ENCODE results near the gene ZNF682. TPM values are rescaled to one million over a fixed set of nuclear protein-coding genes. Genes with fewer than 3 reads are reported as not detected.
A peak's percentile ranks its signal among the peaks of the same experiment; 100 is the strongest.
"Not testable (repeated sequence)": the region's sequence is repeated elsewhere in the genome, so short reads cannot be mapped to it uniquely, and the experiment has no call there.

Gene ZNF682
- total RNA-seq, 1 donor from 2014 or later = 1.1 TPM

DNA sequence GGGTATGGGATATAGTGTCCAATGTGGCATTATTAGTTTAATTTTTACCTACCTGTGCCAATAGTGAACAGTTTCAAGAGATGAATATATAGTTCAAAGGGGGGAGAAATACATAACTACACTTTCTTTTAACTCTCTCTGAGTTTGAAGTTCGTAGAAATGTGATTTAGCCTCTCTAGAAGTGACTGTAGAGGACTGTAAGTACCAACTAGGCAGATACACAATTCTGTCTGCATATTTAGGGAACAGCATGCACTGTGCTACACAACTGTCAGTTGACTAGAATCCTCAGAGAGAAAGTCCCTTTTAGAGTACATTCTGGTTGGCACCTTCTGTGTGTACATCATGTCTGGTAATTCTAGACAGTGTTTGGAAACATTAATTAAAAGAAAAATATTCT lies 21.0 kb upstream of the ZNF682 start:
- DNase-seq (ENCODE audit: low spot score in 2 of 2) = no peak
- intact Hi-C loops (cut with DNase I) = no loop called here
- no peaks in the 10 kb centered on the region for H3K9me3 ChIP-seq

DNA sequence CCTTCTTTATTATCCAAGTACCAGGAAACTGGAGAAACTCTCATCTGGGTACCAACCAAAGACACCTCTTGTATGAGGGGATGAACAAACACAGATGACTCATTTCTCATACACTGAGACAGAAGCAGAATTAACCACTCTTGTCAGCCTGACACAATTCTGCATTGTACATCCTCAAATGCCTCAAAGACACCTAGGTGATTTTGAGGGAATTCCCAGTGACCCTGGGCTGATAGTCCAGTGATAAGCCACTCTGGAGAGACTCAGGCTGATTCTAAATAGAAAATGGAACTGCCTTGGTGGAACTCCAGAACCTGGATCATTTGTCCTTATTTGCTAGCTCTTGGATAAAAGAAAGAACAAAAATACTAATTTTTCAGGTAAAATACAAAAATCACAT lies 19.4 kb upstream of the ZNF682 start:
- H3K36me3 ChIP-seq; H3K27ac ChIP-seq; H3K27me3 ChIP-seq; DNase-seq (ENCODE audit: low spot score in 2 of 2); H3K4me1 ChIP-seq; H3K9me3 ChIP-seq; H3K4me3 ChIP-seq: not testable (repeated sequence)
- intact Hi-C loops (cut with DNase I) = loop anchor here (10.0 kb wide), 1 partner anchor 284 kb away; no protein-coding TSS in a partner anchor

More for the DNA sequence above, 21.0 kb upstream of the ZNF682 start:
- Histone ChIP-seq H3K27me3 (no peaks in the 10 kb centered on the region), H3K4me3 (no peak overlapping the region), H3K27ac (no peak overlapping the region), H3K4me1 (no peaks in the 10 kb centered on the region), H3K36me3 (no peaks in the 10 kb centered on the region)
- TF ChIP-seq, protein P1, sequence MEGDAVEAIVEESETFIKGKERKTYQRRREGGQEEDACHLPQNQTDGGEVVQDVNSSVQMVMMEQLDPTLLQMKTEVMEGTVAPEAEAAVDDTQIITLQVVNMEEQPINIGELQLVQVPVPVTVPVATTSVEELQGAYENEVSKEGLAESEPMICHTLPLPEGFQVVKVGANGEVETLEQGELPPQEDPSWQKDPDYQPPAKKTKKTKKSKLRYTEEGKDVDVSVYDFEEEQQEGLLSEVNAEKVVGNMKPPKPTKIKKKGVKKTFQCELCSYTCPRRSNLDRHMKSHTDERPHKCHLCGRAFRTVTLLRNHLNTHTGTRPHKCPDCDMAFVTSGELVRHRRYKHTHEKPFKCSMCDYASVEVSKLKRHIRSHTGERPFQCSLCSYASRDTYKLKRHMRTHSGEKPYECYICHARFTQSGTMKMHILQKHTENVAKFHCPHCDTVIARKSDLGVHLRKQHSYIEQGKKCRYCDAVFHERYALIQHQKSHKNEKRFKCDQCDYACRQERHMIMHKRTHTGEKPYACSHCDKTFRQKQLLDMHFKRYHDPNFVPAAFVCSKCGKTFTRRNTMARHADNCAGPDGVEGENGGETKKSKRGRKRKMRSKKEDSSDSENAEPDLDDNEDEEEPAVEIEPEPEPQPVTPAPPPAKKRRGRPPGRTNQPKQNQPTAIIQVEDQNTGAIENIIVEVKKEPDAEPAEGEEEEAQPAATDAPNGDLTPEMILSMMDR (IDR thresholded peaks at IDR 0.05) = no peak

DNA sequence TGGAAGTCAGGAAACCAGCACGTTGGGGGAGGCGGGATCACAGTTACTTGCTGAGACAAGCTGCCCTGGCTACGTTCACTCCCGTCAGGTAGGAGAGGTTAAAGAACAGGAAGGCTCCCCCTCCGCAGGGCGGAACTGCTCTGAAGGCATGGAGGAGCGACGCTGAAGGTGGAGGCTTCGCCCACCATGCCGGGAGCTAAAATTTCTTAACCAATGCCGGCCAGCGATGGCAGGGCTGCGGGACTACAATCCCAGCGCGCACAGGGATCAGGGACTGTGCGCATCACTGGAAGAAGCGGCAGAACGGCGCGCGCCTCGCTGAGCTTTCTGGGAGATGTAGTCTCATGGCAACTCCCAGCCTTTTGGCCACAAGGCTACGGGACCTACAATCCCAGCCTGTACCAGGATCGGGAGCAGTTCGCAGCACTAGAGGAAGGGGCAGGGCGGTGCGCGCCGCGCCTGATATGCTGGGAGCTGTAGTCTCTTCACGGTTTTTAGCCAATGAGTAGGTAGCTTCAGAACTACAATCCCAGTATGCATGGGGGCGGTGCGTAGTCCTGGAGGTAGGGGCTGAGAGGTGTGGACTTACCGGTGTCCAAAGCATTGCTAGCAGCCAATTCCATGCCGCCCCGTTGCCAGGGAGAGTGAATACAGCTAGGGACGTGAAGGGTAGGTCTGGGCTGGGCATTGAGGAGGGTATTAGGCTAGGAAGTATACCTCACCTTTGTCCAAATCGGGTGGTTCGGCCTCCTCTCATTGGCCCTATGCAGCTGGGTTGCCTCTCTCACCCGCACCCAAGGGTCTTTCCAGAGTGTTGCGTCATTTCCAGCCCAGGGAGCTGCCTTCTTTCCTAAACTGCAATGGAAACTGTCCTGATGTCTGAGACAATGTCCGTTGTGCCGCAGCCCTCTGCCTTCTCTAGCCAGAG lies 12.8 kb upstream of the ZNF682 start:
- H3K36me3 ChIP-seq = no peaks in the 10 kb centered on the region
- H3K27ac ChIP-seq = peak overlapping the region; percentile 75 to 76
- H3K9me3 ChIP-seq = no peaks in the 10 kb centered on the region
- TF ChIP-seq, protein P1 (IDR thresholded peaks at IDR 0.05) = peak in 1 of 3 experiments; percentile 18
- peak; percentile 91 to 98 for DNase-seq (ENCODE audit: low spot score in 2 of 2)
- H3K27me3 ChIP-seq = no peaks in the 10 kb centered on the region
- peak overlapping the region; percentile 74 for H3K4me3 ChIP-seq
- intact Hi-C loops (cut with DNase I) = loop anchor here (1.0 to 10.0 kb wide), 6 partner anchors 13 to 515 kb away; partner anchors contain the start of genes ZNF101, ZNF486, ZNF682 and ZNF737
- no peaks in the 10 kb centered on the region for H3K4me1 ChIP-seq

DNA sequence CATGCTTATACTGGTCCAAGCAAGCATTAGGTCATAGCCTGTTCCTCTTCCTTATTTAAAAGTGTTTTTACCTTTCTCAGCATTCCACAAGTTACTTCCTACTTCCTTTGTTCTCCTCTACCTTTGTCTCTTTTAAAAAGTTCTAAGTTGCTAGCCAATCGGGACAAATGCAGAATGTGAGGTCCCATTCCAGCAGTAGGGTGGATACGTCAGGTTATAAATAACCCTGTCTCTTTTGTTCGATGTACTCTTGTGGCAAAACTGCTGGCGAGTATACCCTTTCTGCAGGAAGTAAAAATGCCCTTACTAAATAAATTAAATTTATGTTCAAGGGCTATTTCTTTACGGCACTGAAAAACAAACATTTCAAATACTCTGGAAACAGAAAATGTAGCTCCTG lies 6.4 kb upstream of the ZNF682 start:
- H3K36me3 ChIP-seq; H3K9me3 ChIP-seq; intact Hi-C loops (cut with DNase I); DNase-seq (ENCODE audit: low spot score in 2 of 2); H3K27me3 ChIP-seq; H3K4me3 ChIP-seq; H3K4me1 ChIP-seq; H3K27ac ChIP-seq: not testable (repeated sequence)

DNA sequence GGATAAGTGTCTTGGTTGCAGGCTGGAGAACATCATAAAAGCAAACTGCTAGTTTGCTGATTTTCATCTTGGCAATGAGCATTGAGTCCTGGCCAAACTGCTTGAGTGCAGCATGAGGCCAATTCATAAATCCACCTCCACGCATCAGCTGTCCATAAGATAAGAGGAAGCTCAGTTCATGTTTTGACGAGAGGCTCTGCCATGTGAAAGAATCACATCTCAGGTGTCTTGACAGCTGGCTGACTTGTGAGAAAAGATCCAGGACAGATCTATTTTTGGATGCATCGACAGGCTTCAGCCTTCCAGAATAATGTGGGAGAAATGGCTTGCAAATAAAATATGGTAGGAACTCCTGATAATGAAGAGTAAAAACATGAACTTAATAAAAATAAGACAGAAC lies 5.4 kb upstream of the ZNF682 start:
- H3K27me3 ChIP-seq = no peaks in the 10 kb centered on the region
- TF ChIP-seq, protein P1 (IDR thresholded peaks at IDR 0.05) = no peak
- intact Hi-C loops (cut with DNase I) = no loop called here
- no peaks in the 10 kb centered on the region for H3K36me3 ChIP-seq
- no peak overlapping the region for H3K4me3 ChIP-seq
- no peak for DNase-seq (ENCODE audit: low spot score in 2 of 2)
- no peaks in the 10 kb centered on the region for H3K4me1 ChIP-seq
- no peaks in the 10 kb centered on the region for H3K9me3 ChIP-seq
- H3K27ac ChIP-seq = no peak overlapping the region

DNA sequence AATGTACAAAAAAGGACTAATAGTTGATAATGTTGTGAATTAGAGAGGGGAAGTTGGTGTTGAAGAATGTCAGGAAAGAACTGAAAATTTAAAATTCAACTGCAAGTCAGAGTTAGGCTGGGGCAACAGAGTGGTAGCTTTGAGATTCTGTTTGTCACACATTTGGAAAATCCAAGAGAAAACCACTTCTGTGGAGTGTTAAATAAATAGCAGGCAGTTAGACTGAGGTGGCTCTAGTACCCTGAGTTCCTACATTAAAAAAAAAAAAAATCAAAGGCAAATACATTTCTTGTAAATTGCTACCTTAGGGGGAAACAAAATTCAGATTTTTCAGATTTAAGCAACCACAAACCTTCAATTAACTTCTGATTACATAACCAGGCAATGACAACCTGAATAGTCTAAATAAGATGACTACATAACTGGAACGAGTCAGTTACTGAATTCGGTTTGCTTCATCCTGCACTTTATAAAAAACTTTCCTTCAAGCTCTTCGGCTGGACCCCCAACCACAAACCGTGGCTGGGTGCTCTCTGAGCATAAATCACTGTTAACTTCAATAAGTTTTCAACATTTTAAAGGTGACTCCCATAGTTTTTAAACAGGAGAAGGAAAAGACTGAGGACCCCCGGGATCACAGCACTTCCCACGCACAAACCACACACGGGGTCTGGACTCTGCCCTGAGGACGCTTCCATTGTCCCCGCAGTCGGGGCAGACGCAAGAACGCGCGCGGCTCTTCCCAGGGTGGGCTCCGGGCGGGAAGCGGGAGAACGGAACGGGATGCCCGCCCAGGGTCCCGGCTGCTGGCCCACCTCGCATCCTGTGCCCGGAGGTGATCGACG lies 725 bp downstream of the ZNF682 start:
- Histone ChIP-seq H3K9me3 (no peaks in the 10 kb centered on the region), H3K27me3 (no peaks in the 10 kb centered on the region), H3K36me3 (peaks cover 0 to 3% of the 10 kb centered on the region in 2 donors), H3K4me3 (peak overlapping the region; percentile 75 to 82), H3K27ac (peak overlapping the region; percentile 45 to 51), H3K4me1 (peaks cover 0 to 6% of the 10 kb centered on the region in 2 donors)
- intact Hi-C loops (cut with DNase I) = loop anchor here (1.0 to 5.0 kb wide), 5 partner anchors 14 to 376 kb away; partner anchors contain the start of genes ATP13A1, ZNF486 and ZNF93
- DNase-seq (ENCODE audit: low spot score in 2 of 2) = no peak
- TF ChIP-seq, protein P1 (IDR thresholded peaks at IDR 0.05) = no peak

Measured in ascending aorta (tissue), 2 donors.